ENCODE results near the gene CALML4.
"Not testable (repeated sequence)": the region's sequence is repeated elsewhere in the genome, so short reads cannot be mapped to it uniquely, and the experiment has no call there.

CALML4 gene

DNA sequence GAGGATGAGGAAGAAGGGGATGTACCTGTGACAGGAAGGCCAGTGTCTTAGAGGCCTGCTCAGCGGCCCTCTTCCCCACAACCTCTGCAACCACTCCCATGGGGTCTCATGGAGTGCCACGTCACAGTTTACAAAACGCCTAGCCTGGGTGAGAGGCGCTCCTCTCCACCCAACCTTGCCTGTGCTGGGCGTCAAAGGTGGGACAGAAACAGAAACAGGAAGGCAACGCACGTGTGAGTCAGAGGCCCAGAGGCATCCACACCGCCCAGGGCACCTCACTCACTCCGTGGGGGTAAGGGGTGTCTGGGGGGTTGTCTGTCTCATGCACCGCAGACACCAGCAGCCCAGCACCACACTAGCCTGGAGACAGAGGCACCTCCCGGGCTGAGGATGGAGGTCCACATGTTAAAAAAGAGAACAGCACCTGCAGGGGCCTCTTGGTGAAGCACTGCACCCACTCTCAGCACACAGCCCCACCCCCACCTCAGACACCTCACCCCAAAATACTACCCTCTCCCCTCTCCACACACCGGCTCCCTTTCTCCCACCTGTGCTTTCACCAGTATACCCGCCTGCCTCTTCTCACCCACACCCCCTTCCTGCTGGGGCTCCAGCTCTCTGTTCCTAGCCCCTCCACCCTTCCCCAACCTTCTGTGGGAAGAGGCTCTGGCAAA, 4.7 kb upstream of the CALML4 start:
- FAIRE-seq (peak; percentile 68), DNase-seq (ENCODE audit: extremely low spot score, insufficient read length, low read depth) (no peak)

DNA sequence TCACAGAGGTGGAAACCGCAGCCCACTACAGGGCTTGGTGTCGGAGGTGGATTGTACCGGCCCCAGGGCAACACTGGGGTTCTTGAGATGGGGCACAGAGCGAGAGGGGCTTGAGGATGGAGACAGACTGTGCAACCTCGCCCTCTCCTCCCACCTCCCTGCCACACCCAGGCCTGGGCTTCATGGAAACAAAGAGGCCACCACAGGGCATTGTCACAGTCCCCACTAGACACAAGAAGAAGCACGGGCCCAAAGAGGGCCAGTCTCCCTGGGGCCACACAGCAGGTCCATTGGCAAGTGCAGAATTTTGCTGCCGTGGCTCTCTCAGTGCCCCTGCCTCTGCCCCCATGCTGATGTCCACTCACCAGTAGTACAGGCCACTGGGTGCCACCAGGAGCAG, 4.1 kb upstream of the CALML4 start:
- FAIRE-seq: no peak
- no peak for DNase-seq (ENCODE audit: extremely low spot score, insufficient read length, low read depth)

DNA sequence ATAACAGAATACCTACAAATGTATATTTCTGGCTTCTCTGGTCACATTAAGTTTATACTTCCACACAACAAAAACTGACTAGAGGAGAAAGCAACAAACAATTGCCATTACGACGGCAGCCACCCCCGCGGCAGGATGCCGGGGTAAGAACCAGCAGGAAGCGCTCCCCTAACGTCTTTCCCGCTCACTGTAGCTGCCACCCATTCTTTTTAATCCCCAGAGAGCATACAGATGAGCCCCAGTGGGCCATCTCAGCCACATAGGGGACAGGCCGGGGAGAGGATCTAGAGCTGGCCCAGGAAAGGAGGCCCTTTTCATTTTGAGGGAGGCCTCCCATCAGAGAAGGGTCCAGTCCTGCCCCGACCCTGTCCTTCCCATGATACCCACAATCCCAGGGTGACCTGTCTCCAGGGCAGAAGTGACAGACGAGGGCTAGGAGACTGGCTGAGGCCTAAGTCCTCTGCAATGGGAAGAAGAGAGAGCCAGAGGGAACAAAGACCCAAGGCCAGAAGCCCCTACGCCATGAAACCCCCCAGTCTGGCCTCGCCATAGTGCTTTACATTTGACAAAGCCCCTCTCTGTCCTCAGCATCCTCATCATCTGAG, 3.6 kb upstream of the CALML4 start:
- no peak for FAIRE-seq
- DNase-seq (ENCODE audit: extremely low spot score, insufficient read length, low read depth): no peak

DNA sequence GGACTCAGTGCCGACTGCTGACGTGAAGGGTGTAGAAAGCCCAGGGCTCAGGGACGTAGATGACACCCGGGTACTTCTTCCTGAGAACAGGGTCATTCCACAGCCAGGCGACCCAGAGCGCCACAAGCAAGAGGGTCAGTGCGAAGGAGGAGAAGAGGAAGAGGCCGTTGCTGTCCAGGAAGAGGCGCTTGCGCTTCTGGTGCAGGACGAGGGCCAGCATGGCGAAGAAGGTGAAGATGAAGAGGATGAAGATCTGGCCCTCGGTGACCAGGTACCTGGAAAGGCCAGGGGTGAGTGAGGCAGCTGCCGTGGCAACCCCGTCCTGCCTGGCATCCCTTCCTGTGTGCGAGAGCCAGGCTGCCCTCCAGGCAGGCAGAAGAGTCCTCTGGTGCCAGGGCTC, 3.0 kb upstream of the CALML4 start:
- DNase-seq (ENCODE audit: extremely low spot score, insufficient read length, low read depth) (no peak), FAIRE-seq (no peak)

DNA sequence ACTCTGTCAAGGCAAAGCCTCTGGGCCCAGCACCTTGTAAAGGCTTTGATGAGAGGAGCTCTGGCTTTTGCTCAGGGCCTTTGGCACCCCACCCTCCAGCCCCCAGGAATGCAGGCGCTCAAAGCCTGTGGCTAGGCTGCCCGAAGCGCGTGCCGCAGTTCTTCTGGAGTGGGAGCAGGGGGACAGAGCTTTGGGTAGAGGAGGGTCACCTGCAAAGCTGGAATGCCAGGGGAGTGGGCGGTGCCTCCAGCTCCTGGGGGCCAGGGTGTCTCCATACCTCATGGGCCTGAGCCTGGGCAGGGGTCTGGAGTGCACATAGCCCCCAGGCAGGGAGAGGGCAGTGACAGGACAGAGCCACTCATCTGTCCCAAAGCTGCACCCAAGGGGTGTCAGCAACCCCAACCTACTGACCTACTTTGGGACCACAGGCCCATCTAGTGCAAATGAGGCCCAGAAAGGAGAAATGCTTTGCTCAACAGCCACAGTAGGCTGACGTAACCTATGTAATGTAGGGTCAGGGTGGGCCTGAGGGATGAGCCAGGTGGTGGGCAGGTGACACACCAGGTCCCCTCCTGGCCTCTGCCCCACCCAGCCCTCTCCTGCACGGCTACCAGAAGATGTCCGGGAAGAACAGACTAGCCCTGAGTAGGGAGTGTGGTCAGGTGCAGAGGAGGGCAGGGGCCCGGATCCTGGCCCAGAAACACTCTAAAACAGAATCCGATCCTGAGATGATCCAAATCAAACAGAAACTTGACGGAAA, 2.2 kb upstream of the CALML4 start:
- DNase-seq (ENCODE audit: extremely low spot score, insufficient read length, low read depth) (no peak), FAIRE-seq (no peak)

DNA sequence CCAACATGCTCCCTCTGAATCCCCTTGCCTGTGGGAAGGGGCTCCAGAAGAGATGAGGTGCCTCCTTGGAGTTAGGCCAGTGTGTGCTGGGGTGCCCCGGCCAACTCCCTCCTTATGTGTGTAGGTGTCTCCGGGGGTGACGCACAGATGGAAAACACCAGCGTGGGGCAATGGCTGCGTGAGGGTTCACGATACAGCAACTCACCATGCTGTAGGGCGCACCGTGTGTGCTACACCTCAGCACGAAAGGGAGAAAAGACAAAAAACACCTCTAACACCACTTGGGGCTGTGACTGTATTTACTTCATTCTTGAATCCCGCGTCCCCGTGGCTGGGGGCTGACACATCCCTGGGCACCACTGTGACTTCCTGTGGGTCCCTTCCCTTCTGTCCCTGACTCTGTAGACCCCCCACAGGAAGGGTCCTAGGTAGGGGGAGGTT, 1.6 kb upstream of the CALML4 start:
- no peak for FAIRE-seq
- DNase-seq (ENCODE audit: extremely low spot score, insufficient read length, low read depth): no peak

DNA sequence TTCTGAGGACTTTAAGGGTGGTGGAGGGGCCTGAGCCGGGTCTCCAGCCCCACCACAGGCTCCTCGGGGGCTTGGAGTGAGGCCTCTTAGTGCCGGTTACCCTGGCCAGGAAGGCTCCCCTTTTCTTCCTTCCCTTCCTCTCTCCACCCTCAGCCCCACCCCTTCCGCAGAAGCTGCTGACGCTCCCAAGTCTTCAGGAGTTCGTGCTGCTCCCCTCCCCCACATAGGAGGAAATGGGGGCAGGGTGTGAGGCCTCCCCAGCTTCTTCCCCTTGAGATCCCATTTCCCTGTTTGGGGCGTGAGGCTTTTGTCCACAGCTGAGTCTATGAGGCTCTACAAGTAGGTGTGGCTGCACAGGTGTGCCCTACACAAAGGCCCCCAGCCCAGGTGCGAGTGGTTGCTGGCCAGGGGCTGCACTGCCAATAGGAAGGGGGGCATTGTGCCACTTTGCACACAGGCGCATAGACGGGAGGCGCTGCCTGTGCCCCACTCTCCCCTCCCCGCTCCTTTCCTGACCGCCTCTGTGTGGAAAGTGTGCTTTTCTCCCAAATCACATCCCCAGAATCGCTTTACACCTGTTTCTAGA, 915 bp upstream of the CALML4 start:
- DNase-seq (ENCODE audit: extremely low spot score, insufficient read length, low read depth): no peak
- FAIRE-seq: no peak

DNA sequence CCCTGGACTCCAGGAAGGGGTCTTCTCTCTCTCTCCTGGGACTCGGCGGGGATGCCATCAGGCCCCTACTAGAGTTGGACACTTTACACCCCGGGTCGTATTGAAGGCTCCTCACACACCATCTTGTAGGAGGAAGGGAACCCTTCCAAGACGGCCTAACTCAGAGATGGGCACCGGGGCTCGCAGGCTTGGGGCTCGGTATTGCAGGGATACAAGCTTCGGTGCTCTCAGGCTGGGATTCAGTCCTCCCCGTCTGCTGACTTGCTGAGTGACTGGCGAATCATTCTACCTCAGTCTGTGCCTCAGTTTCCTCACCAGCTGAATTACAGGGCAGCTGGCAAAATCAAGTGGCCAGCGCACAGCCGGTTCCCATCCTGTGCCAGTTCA, 419 bp upstream of the CALML4 start:
- FAIRE-seq (no peak), DNase-seq (ENCODE audit: extremely low spot score, insufficient read length, low read depth) (no peak)

DNA sequence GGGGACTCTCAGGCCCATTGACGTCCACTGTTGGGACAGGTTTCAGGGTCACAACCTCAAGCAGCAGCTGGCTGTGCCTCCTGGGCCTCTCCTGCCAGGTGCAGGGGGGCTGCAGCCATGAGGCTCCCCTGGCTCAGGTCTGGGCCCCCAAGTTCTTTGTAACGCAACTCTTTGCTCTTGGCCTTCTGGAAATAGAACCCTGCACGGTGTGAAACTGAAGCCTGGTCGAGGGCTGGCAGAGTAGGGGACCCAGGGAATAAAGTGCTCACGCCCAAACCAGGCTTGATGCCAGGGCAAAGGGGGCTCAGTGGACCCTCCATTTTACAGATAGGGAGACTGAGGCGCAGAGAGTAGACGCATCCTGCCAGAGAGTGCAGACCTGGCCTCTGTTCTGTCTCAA, 771 bp downstream of the CALML4 start:
- FAIRE-seq (no peak), DNase-seq (ENCODE audit: extremely low spot score, insufficient read length, low read depth) (no peak)

DNA sequence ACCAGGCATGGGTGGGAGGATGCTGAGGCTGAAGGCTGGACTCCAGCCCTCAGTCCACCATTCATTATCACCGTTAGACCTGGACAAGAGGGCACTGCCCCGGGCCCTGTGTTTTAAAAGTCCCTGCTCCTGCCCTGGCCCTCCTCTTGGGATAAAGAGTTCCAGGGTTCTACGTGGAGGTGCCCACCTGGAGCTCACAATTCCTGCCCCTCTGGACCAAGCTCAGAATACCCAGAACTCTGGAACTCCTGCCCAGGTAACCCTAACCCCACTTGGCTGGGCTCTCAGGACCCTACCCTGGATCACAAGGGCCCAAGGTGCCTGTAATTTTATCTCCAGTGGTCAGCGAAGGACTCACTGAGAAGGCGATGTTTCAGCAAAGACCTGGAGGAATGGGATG, 1.2 kb downstream of the CALML4 start:
- FAIRE-seq (no peak), DNase-seq (ENCODE audit: extremely low spot score, insufficient read length, low read depth) (no peak)

DNA sequence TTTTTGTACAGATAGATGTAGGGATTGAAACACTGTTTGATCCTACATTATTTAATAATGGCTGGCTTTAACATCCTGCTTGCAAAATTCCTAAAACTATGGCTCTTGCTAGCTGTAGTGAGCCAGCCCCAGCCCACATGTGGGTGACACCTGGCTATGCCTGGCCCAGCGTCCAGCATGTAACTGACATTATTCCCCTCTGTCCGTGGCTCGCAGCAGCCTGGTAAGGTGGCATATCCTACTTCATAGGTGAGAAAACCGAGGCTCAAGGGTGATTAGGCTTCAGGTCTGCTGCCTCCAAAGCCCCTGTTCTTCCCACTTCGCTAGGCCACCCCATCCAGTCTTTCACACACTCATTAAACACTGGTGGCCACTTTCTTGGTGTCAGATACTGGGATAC, 1.6 kb downstream of the CALML4 start:
- FAIRE-seq: no peak
- DNase-seq (ENCODE audit: extremely low spot score, insufficient read length, low read depth): no peak

DNA sequence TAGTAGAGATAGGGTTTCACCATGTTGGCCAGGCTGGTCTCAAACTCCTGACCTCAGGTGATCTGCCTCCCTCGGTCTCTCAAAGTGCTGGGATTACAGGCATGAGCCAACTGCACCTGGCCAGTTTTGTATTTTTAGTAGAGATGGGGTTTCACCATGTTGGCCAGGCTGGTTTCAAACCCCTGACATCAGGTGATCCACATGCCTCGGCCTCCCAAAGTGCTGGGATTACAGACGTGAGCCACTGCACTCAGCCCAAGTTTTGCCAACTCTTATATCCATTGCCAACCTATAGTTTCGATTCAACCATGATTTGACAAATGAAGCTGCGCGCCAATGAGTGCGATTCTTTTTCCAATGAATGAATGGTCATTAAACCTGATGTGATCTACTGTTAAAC, 2.1 kb downstream of the CALML4 start:
- not testable (repeated sequence) for DNase-seq (ENCODE audit: extremely low spot score, insufficient read length, low read depth); FAIRE-seq

DNA sequence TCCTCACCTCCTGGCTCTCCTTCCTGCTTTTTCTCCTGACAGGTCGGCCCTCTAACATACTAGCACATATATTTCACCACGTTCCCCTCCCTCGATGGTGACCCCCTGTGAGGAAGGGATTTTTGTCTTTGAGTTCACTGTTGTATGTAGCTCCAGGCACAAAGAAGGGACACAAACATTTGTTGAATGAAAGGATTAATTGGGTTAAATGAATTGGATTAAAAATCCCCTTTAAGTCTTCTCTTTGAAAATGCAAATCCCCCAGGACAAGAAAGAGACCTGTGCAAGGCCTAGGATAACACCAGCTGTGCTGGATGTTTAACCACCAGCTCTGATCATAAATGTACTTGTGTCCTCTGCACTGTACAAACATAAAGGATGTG, 3.3 kb downstream of the CALML4 start:
- no peak for DNase-seq (ENCODE audit: extremely low spot score, insufficient read length, low read depth)
- no peak for FAIRE-seq

DNA sequence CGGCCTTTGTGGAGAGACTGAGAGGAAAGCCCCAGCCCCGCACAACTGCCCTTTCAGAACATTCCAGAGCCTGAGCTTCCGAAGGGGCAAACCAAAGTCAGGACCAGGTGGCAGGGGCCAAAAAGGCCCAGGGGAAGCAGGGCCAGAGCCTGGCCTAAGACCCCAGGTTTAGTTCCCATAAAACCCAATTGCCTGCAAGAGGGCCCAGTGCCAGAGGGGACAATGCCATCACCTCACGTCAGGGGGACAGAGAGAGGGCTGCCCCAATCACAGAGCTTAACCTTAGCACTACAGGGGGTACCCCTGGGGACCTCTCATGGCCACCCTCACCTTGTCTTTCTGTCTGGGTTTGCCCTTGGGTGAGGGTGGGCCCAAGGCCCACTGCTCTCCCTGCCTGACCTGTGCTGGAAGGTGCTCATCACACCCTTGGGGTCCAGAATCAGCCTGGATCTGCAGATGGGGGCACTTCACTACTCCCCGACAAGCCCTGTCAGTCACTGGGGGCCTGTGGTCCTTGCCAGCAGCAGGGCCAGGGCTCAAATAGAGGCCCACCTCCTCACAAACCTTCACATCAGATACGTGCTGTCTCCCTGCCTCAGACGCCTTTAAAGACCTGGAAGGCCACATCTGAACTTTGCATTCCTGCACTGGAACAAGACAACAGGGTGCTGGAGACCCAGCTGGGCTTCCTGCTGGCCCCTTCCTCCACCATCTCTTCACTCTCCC, 3.8 kb downstream of the CALML4 start:
- FAIRE-seq: no peak

DNA sequence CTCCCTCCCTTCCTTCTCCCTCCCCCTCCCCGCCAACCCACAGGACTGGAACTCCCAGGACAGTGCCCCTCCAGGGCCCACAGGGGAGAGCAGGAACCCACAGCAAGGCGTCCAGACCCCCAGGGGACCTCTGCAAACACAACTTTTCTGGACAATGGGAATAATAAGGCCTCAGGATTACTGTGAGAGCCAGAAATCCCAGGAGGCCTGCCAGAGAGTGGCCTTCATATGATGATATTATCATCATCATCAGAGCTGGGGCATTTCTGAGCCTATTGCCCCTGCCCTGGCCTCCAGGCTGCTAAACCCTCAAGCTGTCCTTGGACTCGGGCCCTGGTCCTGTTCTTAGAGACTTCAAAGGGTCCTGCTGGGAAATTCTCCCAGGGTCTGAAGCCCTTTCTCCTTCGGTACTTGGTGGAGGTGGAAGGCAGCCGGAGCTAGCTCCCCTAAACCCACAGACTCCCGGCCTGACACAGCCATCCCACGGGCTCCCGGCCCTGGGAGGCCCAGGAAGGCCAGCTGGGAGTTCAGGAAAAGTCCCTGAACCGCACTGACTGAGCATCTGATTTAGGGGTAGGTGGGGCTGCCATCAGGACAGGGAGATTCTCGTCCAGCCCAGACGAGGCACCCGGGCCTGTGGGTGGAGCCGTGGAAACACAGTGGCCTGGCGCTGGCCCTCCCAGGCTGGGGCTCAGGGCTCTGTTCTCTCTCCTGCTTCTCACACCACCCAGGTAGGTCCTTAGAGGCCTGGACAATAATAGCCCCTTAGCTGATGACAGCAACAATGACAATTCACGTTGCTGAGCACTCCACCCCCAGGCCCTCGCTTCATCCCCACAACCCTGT, 4.9 kb downstream of the CALML4 start:
- no peak for DNase-seq (ENCODE audit: extremely low spot score, insufficient read length, low read depth)
- no peak for FAIRE-seq

More for the DNA sequence above, 3.8 kb downstream of the CALML4 start:
- no peak for DNase-seq (ENCODE audit: extremely low spot score, insufficient read length, low read depth)

DNA sequence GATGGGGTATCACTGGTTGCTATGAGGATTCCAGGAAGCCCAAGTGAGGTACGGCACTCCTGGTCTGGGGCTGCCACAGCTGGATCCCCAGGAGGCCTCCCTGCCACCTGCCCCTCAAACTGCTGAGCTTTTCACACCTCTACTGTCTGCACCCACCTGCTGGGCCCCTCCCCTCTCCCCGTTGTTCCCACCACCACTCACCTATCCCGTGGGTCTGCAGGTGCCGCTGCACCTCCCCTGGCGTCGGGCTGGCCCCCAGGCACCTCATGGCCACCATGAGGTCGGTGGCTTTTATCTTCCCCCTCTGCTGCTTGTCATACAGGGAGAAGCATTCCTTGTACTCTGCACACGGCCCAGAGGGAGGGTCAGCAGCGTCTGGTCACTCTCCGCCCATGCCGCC, 5.8 kb downstream of the CALML4 start:
- DNase-seq (ENCODE audit: extremely low spot score, insufficient read length, low read depth): no peak
- FAIRE-seq: no peak

DNA sequence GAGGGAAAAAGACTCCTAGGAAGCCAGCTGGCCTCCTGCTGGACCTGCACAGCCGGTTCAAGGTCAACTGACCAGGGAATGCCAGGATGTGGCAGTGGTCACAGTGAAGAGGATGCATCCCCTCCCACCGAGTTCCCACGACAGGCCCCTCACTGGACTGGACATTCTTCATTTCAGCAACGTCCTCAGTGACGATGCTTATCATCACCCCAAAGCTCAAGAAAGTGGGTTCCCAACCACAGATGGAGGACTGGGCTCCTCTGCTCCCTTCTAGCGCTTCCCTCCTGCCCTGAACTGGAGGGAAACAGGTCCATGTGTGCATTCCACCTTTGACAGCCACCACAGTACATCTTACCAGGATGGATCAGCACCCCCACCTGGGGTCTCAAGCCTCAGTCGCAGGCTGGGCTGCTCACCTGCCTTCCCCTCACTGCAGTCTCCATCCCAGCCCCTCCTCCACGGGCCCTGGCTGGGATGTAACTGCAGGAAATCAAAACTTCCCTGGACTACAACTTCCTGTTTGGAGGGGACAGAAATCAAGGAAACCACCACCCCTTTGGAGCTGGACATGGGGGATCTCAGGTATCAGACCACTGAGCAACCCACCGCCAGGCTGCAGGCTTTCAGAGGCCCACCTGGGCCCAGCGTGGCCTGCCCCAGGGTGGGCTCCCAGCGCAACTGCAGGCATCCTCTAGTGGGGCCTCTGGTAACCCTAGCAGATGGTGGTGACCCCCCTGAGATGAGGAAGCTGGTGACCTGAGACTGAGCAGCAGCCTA, 7.3 kb downstream of the CALML4 start:
- DNase-seq (ENCODE audit: extremely low spot score, insufficient read length, low read depth) (no peak), FAIRE-seq (no peak)

DNA sequence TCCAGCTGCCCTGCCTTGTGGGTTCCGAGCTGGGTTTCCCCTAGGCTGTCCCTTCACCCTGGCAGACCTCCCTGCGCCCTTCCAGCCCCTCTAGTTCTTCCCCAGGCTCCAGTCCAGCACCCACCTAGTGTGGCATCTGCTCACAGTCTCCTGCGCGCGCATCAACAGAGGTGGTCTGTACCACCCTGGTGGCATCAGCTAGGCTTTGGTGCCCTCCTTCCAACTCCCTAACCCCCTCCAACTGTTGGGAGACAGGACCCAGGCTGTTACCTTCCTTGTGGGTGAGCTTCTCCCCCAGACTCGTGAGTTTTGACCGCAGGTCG, 8.0 kb downstream of the CALML4 start:
- no peak for FAIRE-seq
- no peak for DNase-seq (ENCODE audit: extremely low spot score, insufficient read length, low read depth)

All from GM18507 (cell line).